ENCODE data around the gene TLDC2.

DNA sequence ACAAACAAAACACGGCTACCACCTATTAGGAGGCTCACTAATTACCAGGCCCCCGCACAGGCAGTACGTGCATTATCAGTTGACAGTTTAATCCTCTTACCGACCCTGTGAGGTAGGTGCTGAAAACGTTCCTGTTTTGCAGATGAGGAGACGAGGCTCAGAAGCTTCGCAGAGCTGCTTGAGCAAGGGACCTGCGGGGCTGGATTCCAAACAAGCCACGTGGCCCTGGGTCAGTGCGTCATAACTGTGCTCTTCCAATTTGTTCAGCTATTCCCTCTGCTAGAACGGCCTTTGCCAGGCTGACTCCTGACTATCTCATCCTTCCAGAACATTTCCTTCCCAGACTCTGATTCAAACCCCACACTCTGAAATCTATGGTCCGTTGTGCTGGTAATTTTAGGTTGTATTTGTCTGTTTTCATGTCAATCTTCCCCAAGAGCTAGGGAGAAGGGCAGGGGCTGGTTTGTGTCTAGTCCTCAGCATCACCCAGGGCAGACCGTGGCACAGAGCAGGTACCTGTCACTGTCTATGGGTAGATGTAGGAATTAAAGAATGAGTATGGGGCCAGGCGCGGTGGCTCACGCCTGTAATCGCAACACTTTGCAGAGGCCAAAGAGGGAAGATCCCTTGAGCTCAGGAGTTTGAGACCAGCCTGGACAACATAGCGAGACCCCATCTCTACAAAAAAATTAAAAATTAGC, 28.8 kb upstream of the TLDC2 start:
- TF ChIP-seq, protein P1, sequence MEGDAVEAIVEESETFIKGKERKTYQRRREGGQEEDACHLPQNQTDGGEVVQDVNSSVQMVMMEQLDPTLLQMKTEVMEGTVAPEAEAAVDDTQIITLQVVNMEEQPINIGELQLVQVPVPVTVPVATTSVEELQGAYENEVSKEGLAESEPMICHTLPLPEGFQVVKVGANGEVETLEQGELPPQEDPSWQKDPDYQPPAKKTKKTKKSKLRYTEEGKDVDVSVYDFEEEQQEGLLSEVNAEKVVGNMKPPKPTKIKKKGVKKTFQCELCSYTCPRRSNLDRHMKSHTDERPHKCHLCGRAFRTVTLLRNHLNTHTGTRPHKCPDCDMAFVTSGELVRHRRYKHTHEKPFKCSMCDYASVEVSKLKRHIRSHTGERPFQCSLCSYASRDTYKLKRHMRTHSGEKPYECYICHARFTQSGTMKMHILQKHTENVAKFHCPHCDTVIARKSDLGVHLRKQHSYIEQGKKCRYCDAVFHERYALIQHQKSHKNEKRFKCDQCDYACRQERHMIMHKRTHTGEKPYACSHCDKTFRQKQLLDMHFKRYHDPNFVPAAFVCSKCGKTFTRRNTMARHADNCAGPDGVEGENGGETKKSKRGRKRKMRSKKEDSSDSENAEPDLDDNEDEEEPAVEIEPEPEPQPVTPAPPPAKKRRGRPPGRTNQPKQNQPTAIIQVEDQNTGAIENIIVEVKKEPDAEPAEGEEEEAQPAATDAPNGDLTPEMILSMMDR (IDR thresholded peaks at IDR 0.05), result no peak
- peak in 1 of 2 donors; percentile 59 for TF ChIP-seq POLR2A (IDR thresholded peaks at IDR 0.05)
